Upper lobe of right lung (tissue), 1 donor: Measurements from ENCODE around the gene TMEM140. TPM values are rescaled to one million over a fixed set of nuclear protein-coding genes. Genes with fewer than 3 reads are reported as not detected.

Experiments used
- ATAC-seq: fragments of 200-7000 bp; cut with Tn5 transposase; one replicate; pipeline ENCODE4 v1.9.1; 2020; ENCODE audit warnings: mild to moderate bottlenecking, moderate library complexity
- DNase-seq: peaks from one replicate; pipeline ENCODE4 v3.0.0-alpha.2; 2020
- H3K27ac ChIP-seq: fragments of 200-600 bp; one replicate; pipeline ENCODE4 v1.8.0; 2022
- H3K27me3 ChIP-seq: fragments of 200-600 bp; one replicate; pipeline ENCODE4 v1.8.0; 2022; ENCODE audit warnings: mild to moderate bottlenecking
- H3K36me3 ChIP-seq: fragments of 200-600 bp; one replicate; pipeline ENCODE4 v1.8.0; 2022
- H3K4me1 ChIP-seq: fragments of 200-600 bp; one replicate; pipeline ENCODE4 v1.8.0; 2022
- H3K4me3 ChIP-seq: fragments of 200-600 bp; one replicate; pipeline ENCODE4 v1.8.0; 2022; ENCODE audit warnings: mild to moderate bottlenecking
- H3K9me3 ChIP-seq: fragments of 200-600 bp; one replicate; pipeline ENCODE4 v1.8.0; 2022
- CTCF ChIP-seq: fragments of 200-600 bp; IDR thresholded peaks from one replicate; pipeline ENCODE4 v1.8.0; 2022; ENCODE audit warnings: antibody characterized with exemption
- intact Hi-C: fragments of 100-400 bp; cut with DNase I; formaldehyde crosslinking; loops from one replicate; pipeline ENCODE4 v1.11.0; 2022
- total RNA-seq: library from RNA; stranded (reverse); fragmentation: NEBNext Ultra II Directional; extraction: Animal tissue kit (Norgen Biotek cat#: 25700); gene quantifications from one replicate; pipeline ENCODE4 v1.2.1, GENCODE V29; 2021
- donor health status: DM: no; HTN: yes; CAD: no; lungs with severe emphysema.

Gene TMEM140
- total RNA-seq, 1 donor from 2014 or later: 31.2 TPM

- H3K27ac ChIP-seq: no peak overlapping the region
- no peak for TF ChIP-seq CTCF
- no peaks in the 10 kb centered on the region for H3K27me3 ChIP-seq
- H3K36me3 ChIP-seq: peaks cover 29% of the 10 kb centered on the region
- no peak for DNase-seq
- intact Hi-C loops: no loop called here
- H3K9me3 ChIP-seq: peaks cover 25% of the 10 kb centered on the region
- no peaks in the 10 kb centered on the region for H3K4me1 ChIP-seq
- H3K4me3 ChIP-seq: no peak overlapping the region
- no peak for ATAC-seq
Measured at GRCh38 chr7:135180122-135180521, 32.2 kb downstream of the TMEM140 start.

GRCh38 chr7:135181261-135181928 lies 33.5 kb downstream of the TMEM140 start:
- Histone ChIP-seq H3K4me3 (no peak overlapping the region), H3K36me3 (peaks cover 42% of the 10 kb centered on the region), H3K4me1 (no peaks in the 10 kb centered on the region), H3K27me3 (no peaks in the 10 kb centered on the region), H3K9me3 (peaks cover 25% of the 10 kb centered on the region), H3K27ac (no peak overlapping the region)
- ATAC-seq (no peak), DNase-seq (no peak)
- intact Hi-C loops: no loop called here
- no peak for TF ChIP-seq CTCF

GRCh38 chr7:135181929-135182678 lies 34.2 kb downstream of the TMEM140 start:
- H3K36me3 ChIP-seq: peaks cover 49% of the 10 kb centered on the region
- no peak overlapping the region for H3K4me3 ChIP-seq
- intact Hi-C loops: no loop called here
- DNase-seq (no peak), ATAC-seq (no peak)
- H3K9me3 ChIP-seq: peaks cover 25% of the 10 kb centered on the region
- no peak for TF ChIP-seq CTCF
- H3K27me3 ChIP-seq: no peaks in the 10 kb centered on the region
- no peaks in the 10 kb centered on the region for H3K4me1 ChIP-seq
- H3K27ac ChIP-seq: no peak overlapping the region

- Histone ChIP-seq H3K4me1 (no peaks in the 10 kb centered on the region), H3K27me3 (no peaks in the 10 kb centered on the region), H3K4me3 (no peak overlapping the region), H3K36me3 (peaks cover 63% of the 10 kb centered on the region), H3K27ac (no peak overlapping the region), H3K9me3 (peaks cover 25% of the 10 kb centered on the region)
- no peak for DNase-seq
- TF ChIP-seq CTCF: no peak
- intact Hi-C loops: no loop called here
- ATAC-seq: no peak
Measured at GRCh38 chr7:135183478-135183877, 35.6 kb downstream of the TMEM140 start.

GRCh38 chr7:135184254-135184841 lies 36.5 kb downstream of the TMEM140 start:
- Histone ChIP-seq H3K4me1 (no peaks in the 10 kb centered on the region), H3K36me3 (peaks cover 72% of the 10 kb centered on the region), H3K27me3 (no peaks in the 10 kb centered on the region), H3K27ac (no peak overlapping the region), H3K9me3 (peaks cover 25% of the 10 kb centered on the region), H3K4me3 (no peak overlapping the region)
- intact Hi-C loops: no loop called here
- TF ChIP-seq CTCF: no peak
- ATAC-seq (no peak), DNase-seq (no peak)
